Esophagus squamous epithelium (tissue), 5 donors: ENCODE results near the gene PARL. TPM values are rescaled to one million over a fixed set of nuclear protein-coding genes. Genes with fewer than 3 reads are reported as not detected.

ENCODE experiments used
- DNase-seq: peaks from one replicate; lab custom pipeline; 2025; lab: John Stamatoyannopoulos, UW
- H3K27ac ChIP-seq, 4 donors: fragments of 200-600 bp; sonication (generic); one replicate each; pipeline ENCODE4 v1.5.1; 2016 to 2019; ENCODE audit warnings: mild to moderate bottlenecking in 1 of 4
- H3K27me3 ChIP-seq, 4 donors: fragments of 200-600 bp; sonication (generic); 1 replicate in 3 of 4; 2 replicates in 1 of 4; pipeline versions ENCODE4 v1.5.1 to v1.6.0; 2017 to 2021; ENCODE audit warnings: antibody characterized with exemption in 1 of 4
- H3K36me3 ChIP-seq, 3 donors: fragments of 200-600 bp; sonication (generic); one replicate each; pipeline ENCODE4 v1.5.1; 2016 to 2019
- H3K4me1 ChIP-seq, 3 donors: fragments of 200-600 bp; sonication (generic); one replicate each; pipeline ENCODE4 v1.5.1; 2017 to 2019
- H3K4me3 ChIP-seq, 4 donors: fragments of 200-600 bp; sonication (generic); 1 replicate in 3 of 4; 2 replicates in 1 of 4; pipeline ENCODE4 v1.5.1; 2016 to 2019; ENCODE audit warnings: mild to moderate bottlenecking in 2 of 4, moderate library complexity in 1 of 4
- H3K9me3 ChIP-seq, 3 donors: fragments of 200-600 bp; sonication (generic); one replicate each; pipeline ENCODE4 v1.5.1; 2016 to 2019
- CTCF ChIP-seq, 6 experiments: fragments of 450-650 bp in 4 of 6; fragments of 200-600 bp in 2 of 6; sonication (generic) in 2 of 6; IDR thresholded peaks; one replicate each; pipeline ENCODE4 v1.5.1; 2016 to 2019; ENCODE audit warnings: antibody characterized with exemption in 6 of 6, mild to moderate bottlenecking in 4 of 6, moderate library complexity in 4 of 6
- POLR2A ChIP-seq, 4 donors: fragments of 450-650 bp; IDR thresholded peaks; one replicate each; pipeline ENCODE4 v1.6.1; 2017; ENCODE audit warnings: antibody characterized with exemption in 4 of 4, mild to moderate bottlenecking in 4 of 4, moderate library complexity in 3 of 4
- WGBS, 2 donors: methylation state at CpG; one replicate each; pipeline ENCODE4 v1.1.5; 2018; 5-methylcytosine and 5-hydroxymethylcytosine counted together
- intact Hi-C: fragments of 100-400 bp; cut with DNase I; formaldehyde crosslinking; loops from one replicate; pipeline ENCODE4 v1.15.0; 2022
- total RNA-seq, 4 donors: library from RNA; depleted of rRNA; stranded (reverse); fragments of >200 nt; gene quantifications; one replicate each; pipeline ENCODE4 v1.1.0, GENCODE V29; 2016
- donor health status: DM: yes; HTN: yes; CAD: no.

Gene PARL
- total RNA-seq = 10 to 100 TPM; 23.3 to 45.0 (median 39.7) TPM

GRCh38 chr3:183884427-183885296 lies at the start of gene PARL:
PARL (minus strand) TSS chr3:183884880; CDS start chr3:183884846, 34 bp downstream.
- Histone ChIP-seq H3K9me3 (no peaks in the 10 kb centered on the region), H3K4me3 (peak within 1 kb of the TSS; percentile 61 to 98 (median 90)), H3K36me3 (peaks cover 0 to 4% (median 0%) of the 10 kb centered on the region in 3 donors), H3K27ac (peak within 1 kb of the TSS; percentile 77 to 90 (median 85)), H3K27me3 (no peaks in the 10 kb centered on the region), H3K4me1 (peaks cover 9 to 40% (median 22%) of the 10 kb centered on the region in 3 donors)
- DNase-seq = peak; percentile 75
- intact Hi-C loops = no loop called here
- TF ChIP-seq CTCF (IDR thresholded peaks at IDR 0.05) = peak; percentile 87 to 98 (median 95)
- peak in 2 of 4 donors; percentile 59 to 78 for TF ChIP-seq POLR2A (IDR thresholded peaks at IDR 0.05)
- WGBS, 2 donors = 1% methylated on average over 16 to 29 of the region's 63 CpGs

GRCh38 chr3:183933160-183933559 lies 48.5 kb upstream of the PARL start:
- Histone ChIP-seq H3K27ac (no peak overlapping the region), H3K4me3 (no peak overlapping the region), H3K9me3 (no peaks in the 10 kb centered on the region), H3K4me1 (no peaks in the 10 kb centered on the region), H3K36me3 (peaks cover 0 to 100% (median 15%) of the 10 kb centered on the region in 3 donors), H3K27me3 (no peaks in the 10 kb centered on the region)
- DNase-seq = no peak
- WGBS, 2 donors = 85 to 93% methylated on average over 3 of the region's 3 CpGs
- TF ChIP-seq CTCF (IDR thresholded peaks at IDR 0.05) (no peak), POLR2A (IDR thresholded peaks at IDR 0.05) (no peak)
- intact Hi-C loops = no loop called here

GRCh38 chr3:183931881-183932280 lies 47.2 kb upstream of the PARL start:
- Histone ChIP-seq H3K36me3 (peaks cover 0 to 100% (median 4%) of the 10 kb centered on the region in 3 donors), H3K27me3 (no peaks in the 10 kb centered on the region), H3K4me1 (no peaks in the 10 kb centered on the region), H3K27ac (no peak overlapping the region), H3K4me3 (no peak overlapping the region), H3K9me3 (no peaks in the 10 kb centered on the region)
- 89 to 97% methylated on average over 2 of the region's 2 CpGs for WGBS, 2 donors
- TF ChIP-seq POLR2A (IDR thresholded peaks at IDR 0.05) (no peak), CTCF (IDR thresholded peaks at IDR 0.05) (no peak)
- no peak for DNase-seq
- intact Hi-C loops = no loop called here

- 87 to 95% methylated on average over 10 of the region's 10 CpGs for WGBS, 2 donors
- DNase-seq = no peak
- no peak overlapping the region for H3K4me3 ChIP-seq
- peaks cover 0 to 96% (median under 1%) of the 10 kb centered on the region in 3 donors for H3K36me3 ChIP-seq
- intact Hi-C loops = no loop called here
- TF ChIP-seq CTCF (IDR thresholded peaks at IDR 0.05) (no peak), POLR2A (IDR thresholded peaks at IDR 0.05) (no peak)
- H3K27me3 ChIP-seq = no peaks in the 10 kb centered on the region
- H3K4me1 ChIP-seq = peaks cover 4 to 14% (median 4%) of the 10 kb centered on the region in 3 donors
- H3K27ac ChIP-seq = no peak overlapping the region
- H3K9me3 ChIP-seq = no peaks in the 10 kb centered on the region
These were observed 45.4 kb upstream of the PARL start for GRCh38 chr3:183930086-183930485.

- no peaks in the 10 kb centered on the region for H3K27me3 ChIP-seq
- no peak overlapping the region for H3K4me3 ChIP-seq
- TF ChIP-seq CTCF (IDR thresholded peaks at IDR 0.05) (no peak), POLR2A (IDR thresholded peaks at IDR 0.05) (no peak)
- WGBS, 2 donors = 80 to 97% methylated on average over 1 to 3 of the region's 3 CpGs
- intact Hi-C loops = no loop called here
- DNase-seq = no peak
- peaks cover 0 to 95% (median 7%) of the 10 kb centered on the region in 3 donors for H3K36me3 ChIP-seq
- no peaks in the 10 kb centered on the region for H3K9me3 ChIP-seq
- no peak overlapping the region for H3K27ac ChIP-seq
- H3K4me1 ChIP-seq = peaks cover 4 to 31% (median 14%) of the 10 kb centered on the region in 3 donors
These were observed 42.4 kb upstream of the PARL start for GRCh38 chr3:183927059-183927458.
